Muscle layer of colon (tissue), 2 donors: Measurements from ENCODE around the gene CES2.
"Not testable (repeated sequence)": the region's sequence is repeated elsewhere in the genome, so short reads cannot be mapped to it uniquely, and the experiment has no call there.

Source experiments
- H3K27ac ChIP-seq: one replicate; pipeline ENCODE4 v1.7.0; 2013; ENCODE audit warnings: low read depth, mild to moderate bottlenecking, low read length, moderate library complexity
- H3K27me3 ChIP-seq, 2 donors: one replicate each; pipeline ENCODE4 v1.7.0; 2013; ENCODE audit warnings: low read length in 2 of 2, mild to moderate bottlenecking in 2 of 2; ENCODE audit not compliant: insufficient read depth in 2 of 2, control insufficient read depth in 1 of 2
- H3K36me3 ChIP-seq: one replicate; pipeline ENCODE4 v1.7.0; 2013; ENCODE audit warnings: mild to moderate bottlenecking, low read length; ENCODE audit not compliant: insufficient read depth
- H3K4me1 ChIP-seq: one replicate; pipeline ENCODE4 v1.7.0; 2013; ENCODE audit warnings: mild to moderate bottlenecking, low read length; ENCODE audit not compliant: insufficient read depth
- H3K4me3 ChIP-seq, 2 donors: one replicate each; pipeline ENCODE4 v1.7.0; 2013; ENCODE audit warnings: low read length in 2 of 2, low read depth in 1 of 2, mild to moderate bottlenecking in 1 of 2, moderate library complexity in 1 of 2
- H3K9ac ChIP-seq: one replicate; pipeline ENCODE4 v1.7.0; 2013; ENCODE audit warnings: low read length
- H3K9me3 ChIP-seq: one replicate; pipeline ENCODE4 v1.7.0; 2013; ENCODE audit warnings: mild to moderate bottlenecking, low read length
- donor health status: abdominal sarcoma.
- donor health status: Adenocarcinoma of cecum.

The CES2 gene

GRCh38 chr16:66949472-66949871 lies 14.2 kb downstream of the CES2 start:
- Histone ChIP-seq H3K9me3 (peaks cover 4% of the 10 kb centered on the region), H3K36me3 (no peaks in the 10 kb centered on the region), H3K4me1 (peaks cover 4% of the 10 kb centered on the region), H3K9ac (no peak overlapping the region), H3K4me3 (no peak overlapping the region), H3K27ac (no peak overlapping the region), H3K27me3 (peaks cover 13 to 15% of the 10 kb centered on the region in 2 donors)

- no peaks in the 10 kb centered on the region for H3K36me3 ChIP-seq
- no peak overlapping the region for H3K9ac ChIP-seq
- no peak overlapping the region for H3K27ac ChIP-seq
- peaks cover 13 to 15% of the 10 kb centered on the region in 2 donors for H3K27me3 ChIP-seq
- H3K4me1 ChIP-seq = peaks cover 4% of the 10 kb centered on the region
- no peak overlapping the region for H3K4me3 ChIP-seq
- H3K9me3 ChIP-seq = peaks cover 4% of the 10 kb centered on the region
These were observed 15.1 kb downstream of the CES2 start for GRCh38 chr16:66950437-66950836.

GRCh38 chr16:66950971-66951790 lies 15.9 kb downstream of the CES2 start:
- Histone ChIP-seq H3K4me1 (peaks cover 4% of the 10 kb centered on the region), H3K27ac (no peak overlapping the region)

GRCh38 chr16:66952430-66953110 lies 17.3 kb downstream of the CES2 start:
- H3K4me1 ChIP-seq = no peaks in the 10 kb centered on the region
- H3K27ac ChIP-seq = no peak overlapping the region
- no peak overlapping the region for H3K9ac ChIP-seq

More at GRCh38 chr16:66950971-66951790, 15.9 kb downstream of the CES2 start:
- Histone ChIP-seq H3K9me3 (peaks cover 4% of the 10 kb centered on the region), H3K36me3 (no peaks in the 10 kb centered on the region), H3K4me3 (no peak overlapping the region), H3K9ac (no peak overlapping the region), H3K27me3 (peaks cover 13 to 15% of the 10 kb centered on the region in 2 donors)

GRCh38 chr16:66953462-66954096 lies 18.3 kb downstream of the CES2 start:
- no peak overlapping the region for H3K9ac ChIP-seq
- no peak overlapping the region for H3K4me3 ChIP-seq
- H3K4me1 ChIP-seq = no peaks in the 10 kb centered on the region
- H3K27ac ChIP-seq = no peak overlapping the region
- peaks cover 4% of the 10 kb centered on the region for H3K9me3 ChIP-seq
- no peaks in the 10 kb centered on the region for H3K36me3 ChIP-seq
- H3K27me3 ChIP-seq = peaks cover 13 to 15% of the 10 kb centered on the region in 2 donors

More at GRCh38 chr16:66952430-66953110, 17.3 kb downstream of the CES2 start:
- H3K9me3 ChIP-seq = peaks cover 4% of the 10 kb centered on the region
- H3K36me3 ChIP-seq = no peaks in the 10 kb centered on the region
- H3K4me3 ChIP-seq = no peak overlapping the region
- H3K27me3 ChIP-seq = peaks cover 13 to 15% of the 10 kb centered on the region in 2 donors

- H3K27ac ChIP-seq = no peak overlapping the region
- no peaks in the 10 kb centered on the region for H3K4me1 ChIP-seq
- peaks cover 12 to 13% of the 10 kb centered on the region in 2 donors for H3K27me3 ChIP-seq
- H3K9me3 ChIP-seq = peaks cover 4% of the 10 kb centered on the region
- no peak overlapping the region for H3K9ac ChIP-seq
- no peaks in the 10 kb centered on the region for H3K36me3 ChIP-seq
- H3K4me3 ChIP-seq = no peak overlapping the region
These were observed 18.9 kb downstream of the CES2 start for GRCh38 chr16:66954097-66954659.

GRCh38 chr16:66955363-66956153 lies 20.2 kb downstream of the CES2 start:
- not testable (repeated sequence) for H3K4me3 ChIP-seq, H3K4me1 ChIP-seq, H3K9ac ChIP-seq, H3K36me3 ChIP-seq, H3K9me3 ChIP-seq, H3K27ac ChIP-seq
- H3K27me3 ChIP-seq = peaks cover 6 to 13% of the 10 kb centered on the region in 2 donors

- peaks cover 6 to 11% of the 10 kb centered on the region in 2 donors for H3K27me3 ChIP-seq
- not testable (repeated sequence) for H3K4me1 ChIP-seq, H3K36me3 ChIP-seq, H3K27ac ChIP-seq, H3K4me3 ChIP-seq, H3K9ac ChIP-seq, H3K9me3 ChIP-seq
These were observed 20.8 kb downstream of the CES2 start for GRCh38 chr16:66956154-66956457.

- no peaks in the 10 kb centered on the region for H3K27me3 ChIP-seq
- no peak overlapping the region for H3K9ac ChIP-seq
- H3K4me1 ChIP-seq = no peaks in the 10 kb centered on the region
- H3K9me3 ChIP-seq = no peaks in the 10 kb centered on the region
- H3K27ac ChIP-seq = no peak overlapping the region
- no peak overlapping the region for H3K4me3 ChIP-seq
- no peaks in the 10 kb centered on the region for H3K36me3 ChIP-seq
These were observed 23.8 kb downstream of the CES2 start for GRCh38 chr16:66958857-66959703.

GRCh38 chr16:66959704-66960161 lies 24.4 kb downstream of the CES2 start:
- Histone ChIP-seq H3K4me3 (no peak overlapping the region), H3K4me1 (no peaks in the 10 kb centered on the region), H3K36me3 (no peaks in the 10 kb centered on the region), H3K27me3 (no peaks in the 10 kb centered on the region), H3K9ac (no peak overlapping the region), H3K9me3 (no peaks in the 10 kb centered on the region), H3K27ac (no peak overlapping the region)
